MM.1S (cell line): ENCODE data around the gene AMPD2.

Source experiments
- DNase-seq: peaks from one replicate; pipeline ENCODE4 v3.0.0-alpha.2; 2015
- H2AFZ ChIP-seq: fragments of 300-600 bp; sonication (generic); 2 replicates; pipeline ENCODE4 v1.6.0; 2016; ENCODE audit warnings: antibody characterized with exemption, low read length
- H3F3A ChIP-seq: fragments of 300-600 bp; sonication (generic); 2 replicates; pipeline ENCODE4 v1.6.1; 2016; ENCODE audit warnings: mild to moderate bottlenecking, antibody characterized with exemption, low read length, moderate library complexity, mixed read lengths; ENCODE audit not compliant: insufficient read depth
- H3K27ac ChIP-seq: fragments of 300-600 bp; sonication (generic); 2 replicates; pipeline ENCODE4 v1.5.1; 2016; ENCODE audit warnings: mild to moderate bottlenecking, low read length
- H3K27me3 ChIP-seq: fragments of 300-600 bp; sonication (generic); replicated peaks from 2 replicates; pipeline ENCODE4 v1.6.0; 2016; ENCODE audit warnings: low read length; ENCODE audit not compliant: insufficient read depth
- H3K36me3 ChIP-seq: fragments of 300-600 bp; sonication (generic); replicated peaks from 2 replicates; pipeline ENCODE4 v1.6.1; 2016; ENCODE audit warnings: mild to moderate bottlenecking, low read length, mixed read lengths; ENCODE audit not compliant: insufficient read depth
- H3K4me1 ChIP-seq: fragments of 300-600 bp; sonication (generic); 2 replicates; pipeline ENCODE4 v1.6.1; 2016; ENCODE audit warnings: low read length, mixed read lengths
- H3K4me2 ChIP-seq: fragments of 300-600 bp; sonication (generic); 2 replicates; pipeline ENCODE4 v1.6.0; 2016; ENCODE audit warnings: low read depth, low read length
- H3K4me3 ChIP-seq: fragments of 300-600 bp; sonication (generic); 2 replicates; pipeline ENCODE4 v1.5.1; 2016; ENCODE audit warnings: low read length, mixed read lengths
- H3K79me2 ChIP-seq: fragments of 300-600 bp; sonication (generic); 2 replicates; pipeline ENCODE4 v1.6.1; 2016; ENCODE audit warnings: mixed run types, low read length, mixed read lengths
- H3K9ac ChIP-seq: fragments of 300-600 bp; sonication (generic); 2 replicates; pipeline ENCODE4 v1.6.1; 2016; ENCODE audit warnings: low read length, mixed read lengths
- H3K9me2 ChIP-seq: fragments of 300-600 bp; sonication (generic); replicated peaks from 2 replicates; pipeline ENCODE4 v1.6.1; 2016; ENCODE audit warnings: mild to moderate bottlenecking, low read length, mixed read lengths; ENCODE audit not compliant: insufficient read depth
- H3K9me3 ChIP-seq: fragments of 300-600 bp; sonication (generic); replicated peaks from 2 replicates; pipeline ENCODE4 v1.6.1; 2016; ENCODE audit warnings: mild to moderate bottlenecking, low read length, mixed read lengths; ENCODE audit not compliant: insufficient read depth
- H4K20me1 ChIP-seq: fragments of 300-600 bp; sonication (generic); 2 replicates; pipeline ENCODE4 v1.6.1; 2016; ENCODE audit warnings: mild to moderate bottlenecking, low read length, moderate library complexity, mixed read lengths; ENCODE audit not compliant: insufficient read depth
- EZH2 ChIP-seq: fragments of 300-600 bp; sonication (generic); optimal IDR thresholded peaks from 2 replicates; pipeline ENCODE3; 2017; ENCODE audit warnings: low read depth, mild to moderate bottlenecking, antibody characterized with exemption, low read length, mixed read lengths
- EZH2phosphoT487 ChIP-seq: fragments of 300-600 bp; sonication (generic); IDR thresholded peaks from 2 replicates; pipeline ENCODE4 v1.6.1; 2018; ENCODE audit warnings: antibody characterized with exemption, low read length
- TF ChIP-seq, protein P1 (sequence below): fragments of 300-600 bp; sonication (generic); IDR thresholded peaks from 2 replicates; pipeline ENCODE4 v1.5.1; 2016; ENCODE audit warnings: antibody characterized with exemption, low read length, mixed read lengths

AMPD2 gene

GRCh38 chr1:109595531-109595930 lies 24.1 kb upstream of the AMPD2 start:
- no peak for DNase-seq
- Histone ChIP-seq H2AFZ (no peak overlapping the region), H3K9me2 (no peaks in the 10 kb centered on the region), H3K36me3 (no peaks in the 10 kb centered on the region), H3K9me3 (no peaks in the 10 kb centered on the region), H4K20me1 (no peaks in the 10 kb centered on the region), H3K27me3 (no peaks in the 10 kb centered on the region), H3F3A (no peaks in the 10 kb centered on the region), H3K27ac (no peak overlapping the region), H3K4me3 (no peak overlapping the region), H3K79me2 (no peaks in the 10 kb centered on the region), H3K9ac (no peak overlapping the region), H3K4me2 (no peak overlapping the region), H3K4me1 (no peaks in the 10 kb centered on the region)
- TF ChIP-seq EZH2phosphoT487 (no peak), EZH2 (no peak)
- TF ChIP-seq, protein P1, sequence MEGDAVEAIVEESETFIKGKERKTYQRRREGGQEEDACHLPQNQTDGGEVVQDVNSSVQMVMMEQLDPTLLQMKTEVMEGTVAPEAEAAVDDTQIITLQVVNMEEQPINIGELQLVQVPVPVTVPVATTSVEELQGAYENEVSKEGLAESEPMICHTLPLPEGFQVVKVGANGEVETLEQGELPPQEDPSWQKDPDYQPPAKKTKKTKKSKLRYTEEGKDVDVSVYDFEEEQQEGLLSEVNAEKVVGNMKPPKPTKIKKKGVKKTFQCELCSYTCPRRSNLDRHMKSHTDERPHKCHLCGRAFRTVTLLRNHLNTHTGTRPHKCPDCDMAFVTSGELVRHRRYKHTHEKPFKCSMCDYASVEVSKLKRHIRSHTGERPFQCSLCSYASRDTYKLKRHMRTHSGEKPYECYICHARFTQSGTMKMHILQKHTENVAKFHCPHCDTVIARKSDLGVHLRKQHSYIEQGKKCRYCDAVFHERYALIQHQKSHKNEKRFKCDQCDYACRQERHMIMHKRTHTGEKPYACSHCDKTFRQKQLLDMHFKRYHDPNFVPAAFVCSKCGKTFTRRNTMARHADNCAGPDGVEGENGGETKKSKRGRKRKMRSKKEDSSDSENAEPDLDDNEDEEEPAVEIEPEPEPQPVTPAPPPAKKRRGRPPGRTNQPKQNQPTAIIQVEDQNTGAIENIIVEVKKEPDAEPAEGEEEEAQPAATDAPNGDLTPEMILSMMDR = no peak

GRCh38 chr1:109598156-109598555 lies 21.5 kb upstream of the AMPD2 start:
- Histone ChIP-seq H3K4me3 (no peak overlapping the region), H3K9me3 (no peaks in the 10 kb centered on the region), H2AFZ (no peak overlapping the region), H4K20me1 (no peaks in the 10 kb centered on the region), H3K79me2 (no peaks in the 10 kb centered on the region), H3K27me3 (no peaks in the 10 kb centered on the region), H3K9me2 (no peaks in the 10 kb centered on the region), H3K36me3 (no peaks in the 10 kb centered on the region), H3K9ac (no peak overlapping the region), H3F3A (no peaks in the 10 kb centered on the region), H3K4me1 (no peaks in the 10 kb centered on the region), H3K4me2 (no peak overlapping the region), H3K27ac (no peak overlapping the region)
- TF ChIP-seq EZH2phosphoT487 (no peak), EZH2 (no peak)
- TF ChIP-seq, protein P1 = no peak
- DNase-seq = no peak

- Histone ChIP-seq H3K4me3 (no peak overlapping the region), H3F3A (no peaks in the 10 kb centered on the region), H3K9ac (no peak overlapping the region), H3K4me2 (no peak overlapping the region), H3K9me3 (no peaks in the 10 kb centered on the region), H3K27me3 (no peaks in the 10 kb centered on the region), H3K79me2 (no peaks in the 10 kb centered on the region), H3K4me1 (no peaks in the 10 kb centered on the region), H3K9me2 (no peaks in the 10 kb centered on the region), H4K20me1 (no peaks in the 10 kb centered on the region), H2AFZ (no peak overlapping the region), H3K36me3 (no peaks in the 10 kb centered on the region), H3K27ac (no peak overlapping the region)
- no peak for DNase-seq
- no peak for TF ChIP-seq EZH2phosphoT487
Measured at GRCh38 chr1:109598655-109599054, 21.0 kb upstream of the AMPD2 start.

GRCh38 chr1:109603229-109603628 lies 16.4 kb upstream of the AMPD2 start:
- Histone ChIP-seq H3K27ac (no peak overlapping the region), H3K36me3 (no peaks in the 10 kb centered on the region), H3F3A (no peaks in the 10 kb centered on the region), H3K4me1 (no peaks in the 10 kb centered on the region), H3K4me3 (no peak overlapping the region), H4K20me1 (no peaks in the 10 kb centered on the region), H3K9ac (no peak overlapping the region), H3K4me2 (no peak overlapping the region), H3K27me3 (no peaks in the 10 kb centered on the region), H3K79me2 (no peaks in the 10 kb centered on the region), H3K9me3 (no peaks in the 10 kb centered on the region), H2AFZ (no peak overlapping the region), H3K9me2 (no peaks in the 10 kb centered on the region)
- no peak for DNase-seq
- TF ChIP-seq EZH2phosphoT487 = no peak
- TF ChIP-seq, protein P1 = no peak
- no peak for TF ChIP-seq EZH2
